HG02571 (cell line): ENCODE measurements around the gene TARS2.

Experiments used
- ATAC-seq: cut with Tn5 transposase; IDR thresholded peaks from one replicate; pipeline ENCODE4 v1.9.1; 2021; ENCODE audit warnings: mild to moderate bottlenecking, moderate library complexity; ENCODE audit not compliant: unreplicated experiment

Gene TARS2

DNA sequence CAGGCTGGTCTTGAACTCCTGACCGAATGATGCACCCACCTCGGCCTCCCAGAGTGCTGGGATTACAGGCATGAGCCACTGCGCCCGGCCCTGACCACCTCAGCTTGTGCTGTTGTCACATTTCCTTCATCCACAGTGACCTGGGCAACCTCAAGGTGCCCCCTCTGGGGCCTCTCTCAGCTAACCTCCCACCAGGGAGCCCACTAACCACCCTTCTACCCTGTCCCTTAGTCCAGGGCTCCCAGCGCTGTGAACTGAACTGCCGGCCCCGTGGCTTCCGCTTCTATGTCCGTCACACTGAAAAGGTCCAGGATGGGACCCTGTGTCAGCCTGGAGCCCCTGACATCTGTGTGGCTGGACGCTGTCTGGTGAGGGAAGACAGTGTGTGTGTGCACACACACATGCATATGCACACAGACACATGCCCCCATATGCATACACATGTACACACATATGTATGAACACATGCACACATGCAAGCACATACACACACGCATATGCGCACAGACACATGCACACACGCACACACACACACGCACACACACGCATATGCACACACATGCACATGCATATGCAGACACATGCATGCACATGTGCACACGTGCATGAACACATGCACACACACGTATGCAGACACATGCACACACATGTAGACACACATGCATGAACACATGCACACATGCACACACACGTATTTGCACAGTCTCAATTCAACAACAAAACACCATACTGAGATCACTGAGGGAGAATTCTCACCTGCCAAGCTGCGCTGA, 68.2 kb downstream of the TARS2 start:
- no peak for ATAC-seq

- ATAC-seq: no peak
Observed at GRCh38 chr1:150555971-150556865, 69.0 kb downstream of the TARS2 start.

- no peak for ATAC-seq
Observed at GRCh38 chr1:150557065-150557600, 69.9 kb downstream of the TARS2 start.
